ENCODE results near the gene GPR35. TPM values are rescaled to one million over a fixed set of nuclear protein-coding genes. Genes with fewer than 3 reads are reported as not detected.

GPR35 gene
- total RNA-seq, 1 experiment from 2014 or later, result 4.2 TPM

GRCh38 chr2:240637901-240638345 lies 12.6 kb downstream of the GPR35 start:
- BruUV-seq (replicated peaks), result no TSS peak
- POLR2A ChIA-PET, result no interaction called here
- no peak for ATAC-seq

More at GRCh38 chr2:240637901-240638345, 12.6 kb downstream of the GPR35 start:
- Histone ChIP-seq H3K4me3 (replicated peaks in 1 of 2; ENCODE audit: low read depth in 1 of 2, low read length in 2 of 2) (no peak overlapping the region), H3K27ac (ENCODE audit: low read depth, low read length) (no peak overlapping the region), H4K20me1 (ENCODE audit: insufficient read depth) (no peaks in the 10 kb centered on the region), H2AFZ (ENCODE audit: low read depth, low read length, poor library complexity, severe bottlenecking) (no peak overlapping the region), H3K4me2 (ENCODE audit: low read length) (no peak overlapping the region), H3K36me3 (ENCODE audit: control insufficient read depth in 1 of 2, insufficient read depth in 2 of 2, low read length in 2 of 2) (no peaks in the 10 kb centered on the region), H3K27me3 (ENCODE audit: insufficient read depth, low read length) (peaks cover 10% of the 10 kb centered on the region; the same call in 1 of the 2 replicates), H3K9me2 (ENCODE audit: insufficient read depth) (no peaks in the 10 kb centered on the region), H3K4me1 (ENCODE audit: control insufficient read depth in 1 of 2, insufficient read depth in 2 of 2, low read length in 2 of 2) (no peaks in the 10 kb centered on the region), H3K79me2 (ENCODE audit: insufficient read depth, low read length) (no peaks in the 10 kb centered on the region), H3K9me3 (ENCODE audit: control insufficient read depth in 1 of 2, insufficient read depth in 1 of 2, low read depth in 1 of 2, low read length in 2 of 2) (peaks cover 5 to 6% of the 10 kb centered on the region in 2 experiments; a peak in 2 of 4 replicates), H3K9ac (ENCODE audit: low read length) (no peak overlapping the region)
- ChIA-PET RAD21 (ENCODE audit: low non-redundant PET in 1 of 2, low total read pairs in 2 of 2, uncharacterized antibody in 2 of 2, unreplicated experiment in 2 of 2) (no interaction called here), CTCF (no interaction called here)
- TF ChIP-seq POLR2AphosphoS5 (IDR thresholded peaks at IDR 0.05; ENCODE audit: low read depth, low read length), result no peak
- no peak for TF ChIP-seq ZBTB33 (IDR thresholded peaks at IDR 0.05; ENCODE audit: extremely low read depth, insufficient replicate concordance, low read length)
- TF ChIP-seq SRF (IDR thresholded peaks at IDR 0.05; ENCODE audit: low read depth), result no peak
- TF ChIP-seq POLR2A (IDR thresholded peaks at IDR 0.05; ENCODE audit: borderline replicate concordance, extremely low read depth, insufficient read depth, insufficient read length), result no peak
- no peak for TF ChIP-seq CBX3 (IDR thresholded peaks at IDR 0.05; ENCODE audit: low read depth)
- no peak for TF ChIP-seq REST (IDR thresholded peaks at IDR 0.05; ENCODE audit: low read depth)
- TF ChIP-seq SIN3A (IDR thresholded peaks at IDR 0.05; ENCODE audit: low read depth), result no peak
- TF ChIP-seq YY1 (IDR thresholded peaks at IDR 0.05; ENCODE audit: extremely low read depth, insufficient replicate concordance, low read depth, low read length), result no peak
- no peak for TF ChIP-seq EZH2phosphoT487 (IDR thresholded peaks at IDR 0.05; ENCODE audit: borderline replicate concordance)
- TF ChIP-seq ELF1 (IDR thresholded peaks at IDR 0.05; ENCODE audit: borderline replicate concordance, low read depth), result no peak
- no peak for TF ChIP-seq EZH2 (IDR thresholded peaks at IDR 0.05)
- TF ChIP-seq CTCF (IDR thresholded peaks at IDR 0.05 in 2 of 3, conservative IDR thresholded peaks at IDR 0.05 in 1 of 3; ENCODE audit: borderline replicate concordance in 1 of 3, insufficient read depth in 1 of 3, low read depth in 2 of 3, low read length in 2 of 3), result no peak
- no peak for TF ChIP-seq EGR1 (IDR thresholded peaks at IDR 0.05; ENCODE audit: low read depth)
- no peak for TF ChIP-seq ZFX (IDR thresholded peaks at IDR 0.05)
- TF ChIP-seq ATF3 (IDR thresholded peaks at IDR 0.05), result no peak
- no peak for TF ChIP-seq ZNF274 (IDR thresholded peaks at IDR 0.05; ENCODE audit: low read depth, low read length)
- intact Hi-C loops (cut with micrococcal nuclease), result loop anchor here (1.0 kb wide), 1 partner anchor 32 kb away; no protein-coding TSS in a partner anchor
- DNase-seq (ENCODE audit: low read depth, low spot score), result no peak

Measured in HCT116 (cell line).